ENCODE measurements around the gene FAM110D. TPM values are rescaled to one million over a fixed set of nuclear protein-coding genes. Genes with fewer than 3 reads are reported as not detected.
A peak's percentile ranks its signal among the peaks of the same experiment; 100 is the strongest.

Gene FAM110D
- not detected for total RNA-seq

- no peak for DNase-seq
- no peak for ATAC-seq
- Mint-ChIP-seq H3K27me3 (ENCODE audit: low read depth) (peaks cover 53% of the 10 kb centered on the region), H3K4me3 (no peak within 1 kb of the TSS), H3K36me3 (ENCODE audit: insufficient read depth) (no peaks in the 10 kb centered on the region), H3K9me3 (no peaks in the 10 kb centered on the region), H3K4me1 (ENCODE audit: low read depth) (peaks cover 9% of the 10 kb centered on the region)
Observed at GRCh38 chr1:26158908-26159742, at the start of gene FAM110D. FAM110D (plus strand) TSS chr1:26159079; CDS start chr1:26161292, 2,213 bp downstream.

DNA sequence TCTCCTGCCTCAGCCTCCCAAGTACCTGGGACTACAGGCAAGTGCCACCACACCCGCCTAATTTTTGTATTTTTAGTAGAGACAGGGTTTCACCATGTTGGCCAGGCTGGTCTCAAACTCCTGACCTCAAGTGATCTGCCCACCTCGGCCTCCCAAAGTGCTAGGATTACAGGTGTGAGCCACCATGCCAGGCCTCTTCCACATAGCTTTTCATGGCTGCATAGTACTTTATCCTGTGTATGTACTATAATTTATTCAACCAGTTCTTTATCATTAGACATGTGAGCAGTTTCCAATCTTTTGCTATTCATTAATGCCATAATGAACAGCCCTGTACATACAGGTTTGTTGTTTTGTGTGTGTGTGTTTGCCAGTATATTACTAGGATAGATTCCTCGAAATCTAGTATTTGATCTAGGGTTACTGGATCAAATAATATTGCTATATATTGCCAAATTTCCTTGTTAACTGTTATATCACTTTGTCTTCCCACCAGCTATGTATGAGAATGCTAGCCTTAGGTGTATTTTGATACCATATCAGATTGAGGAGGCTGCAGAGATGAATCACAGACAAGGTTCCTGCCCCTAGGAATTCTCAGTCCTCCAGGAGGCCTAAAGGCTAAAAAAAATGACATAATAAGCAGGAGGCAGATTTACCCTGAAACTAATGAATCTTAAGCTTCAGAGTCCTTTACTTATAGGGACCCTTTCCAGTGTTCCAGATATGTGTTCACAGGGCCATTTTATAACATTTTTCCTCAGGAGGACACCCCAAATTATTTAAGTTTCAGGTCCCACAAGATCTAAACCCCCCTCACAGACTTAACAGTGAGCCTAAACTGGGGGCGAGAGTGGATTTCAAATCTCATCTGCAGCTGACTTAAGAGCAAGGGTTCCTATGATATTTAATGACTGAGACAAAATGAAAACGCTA is 49.4 kb upstream of the FAM110D start:
- DNase-seq (no peak), ATAC-seq (no peak)
- Mint-ChIP-seq H3K4me1 (ENCODE audit: low read depth) (peaks cover 24% of the 10 kb centered on the region), H3K9me3 (no peaks in the 10 kb centered on the region), H3K4me3 (peak overlapping the region; percentile 83), H3K36me3 (ENCODE audit: insufficient read depth) (peaks cover 6% of the 10 kb centered on the region), H3K27me3 (ENCODE audit: low read depth) (no peaks in the 10 kb centered on the region)

DNA sequence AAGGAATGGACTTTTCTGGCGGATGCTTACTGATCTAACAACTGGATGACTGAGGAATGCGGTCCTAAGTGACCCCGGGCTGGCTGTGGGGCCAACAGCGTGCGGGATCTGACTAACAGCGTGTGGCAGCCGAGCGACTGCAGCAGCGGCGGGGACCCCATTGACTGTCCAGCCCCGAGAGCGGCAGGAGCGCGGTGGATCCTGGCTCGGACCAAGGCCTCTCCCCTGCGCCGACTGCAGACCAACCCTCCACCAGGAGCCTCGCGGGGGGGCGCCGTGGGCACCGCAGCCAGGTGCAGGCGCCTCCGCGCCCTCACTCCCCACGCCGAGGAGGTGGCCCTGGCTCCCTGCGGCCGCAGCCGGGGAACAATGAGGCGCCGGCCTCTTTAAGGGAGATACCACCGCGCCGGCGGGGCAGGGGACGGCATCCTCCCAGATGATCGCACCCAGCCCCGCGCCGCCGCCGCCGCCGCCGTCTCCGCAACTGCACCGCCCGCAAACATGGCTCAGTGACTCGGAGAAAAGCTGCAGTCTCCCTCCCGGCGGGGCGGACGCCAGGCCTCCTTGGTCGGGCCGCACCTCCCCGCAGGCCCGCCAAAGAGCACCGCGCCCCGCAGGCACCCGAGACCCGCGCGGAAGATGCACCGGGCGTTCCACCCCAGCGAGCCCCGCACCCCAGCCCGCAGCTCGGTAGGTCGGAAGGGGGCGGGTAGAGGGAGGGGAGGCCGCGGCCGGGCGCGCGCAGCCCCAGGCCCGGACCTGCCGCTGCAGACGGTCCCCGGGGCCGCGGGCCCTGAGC is 47.9 kb upstream of the FAM110D start:
- ATAC-seq (peak; percentile 58 to 63), DNase-seq (peak; percentile 54)
- H3K36me3 Mint-ChIP-seq (ENCODE audit: insufficient read depth), result peaks cover 8% of the 10 kb centered on the region
- H3K4me1 Mint-ChIP-seq (ENCODE audit: low read depth), result peaks cover 24% of the 10 kb centered on the region
- no peaks in the 10 kb centered on the region for H3K9me3 Mint-ChIP-seq
- H3K27me3 Mint-ChIP-seq (ENCODE audit: low read depth), result no peaks in the 10 kb centered on the region
- H3K4me3 Mint-ChIP-seq, result peak overlapping the region; percentile 83

DNA sequence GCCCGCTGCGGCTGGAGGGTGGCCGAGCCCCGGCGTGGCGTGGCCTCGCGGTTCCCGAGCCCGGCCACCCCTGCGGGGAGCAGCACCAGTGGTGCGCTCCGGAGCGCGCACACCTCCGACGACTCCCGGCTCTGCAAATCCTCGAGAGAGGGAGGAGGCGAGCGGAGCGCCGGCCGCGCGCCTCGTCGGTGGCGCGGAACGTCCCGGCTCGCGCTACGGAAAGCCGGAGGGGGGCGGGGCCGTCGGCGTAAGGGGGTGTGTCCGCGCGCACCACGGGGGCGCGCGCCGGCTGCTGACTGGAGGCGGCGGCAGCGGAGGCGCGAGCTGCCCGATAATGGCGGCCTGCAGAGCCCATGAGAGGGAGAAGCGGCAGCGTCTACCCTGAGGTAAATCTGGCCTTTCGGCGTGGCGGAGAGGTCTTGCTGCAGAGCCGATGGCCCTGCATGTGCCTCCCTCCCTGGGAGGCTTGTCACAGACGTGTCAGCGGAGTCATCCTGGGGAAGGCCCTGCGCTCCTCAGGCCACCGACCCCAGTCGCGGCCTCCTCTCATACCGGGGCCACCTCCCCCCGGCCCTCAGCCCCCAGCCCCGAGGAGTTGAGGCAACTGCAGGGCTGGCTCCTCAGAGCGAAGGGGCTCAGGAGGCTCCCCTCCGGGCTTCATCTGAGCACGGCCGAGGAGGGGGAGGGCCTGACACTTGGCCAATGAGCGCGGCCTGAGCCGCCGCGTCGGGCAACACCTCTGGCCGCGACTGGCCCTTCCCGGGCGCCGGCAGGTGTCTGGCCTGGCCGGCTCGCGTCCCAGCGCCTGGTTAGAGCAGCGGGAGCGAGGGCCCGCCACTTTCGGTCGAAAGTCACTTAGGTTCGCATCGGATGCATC is 47.1 kb upstream of the FAM110D start, which contains the start of gene PDIK1L:
Gene PDIK1L, plus strand, starts transcription at position 295 of the 877 bp plus-strand sequence. CDS start 2,485 bp downstream, outside the sequence.
- no peaks in the 10 kb centered on the region for H3K27me3 Mint-ChIP-seq (ENCODE audit: low read depth)
- no peaks in the 10 kb centered on the region for H3K9me3 Mint-ChIP-seq
- H3K4me1 Mint-ChIP-seq (ENCODE audit: low read depth), result peaks cover 24% of the 10 kb centered on the region
- peak; percentile 86 to 88 for ATAC-seq
- DNase-seq, result peak; percentile 94
- H3K4me3 Mint-ChIP-seq, result peak within 1 kb of the TSS; percentile 91
- peaks cover 8% of the 10 kb centered on the region for H3K36me3 Mint-ChIP-seq (ENCODE audit: insufficient read depth)

DNA sequence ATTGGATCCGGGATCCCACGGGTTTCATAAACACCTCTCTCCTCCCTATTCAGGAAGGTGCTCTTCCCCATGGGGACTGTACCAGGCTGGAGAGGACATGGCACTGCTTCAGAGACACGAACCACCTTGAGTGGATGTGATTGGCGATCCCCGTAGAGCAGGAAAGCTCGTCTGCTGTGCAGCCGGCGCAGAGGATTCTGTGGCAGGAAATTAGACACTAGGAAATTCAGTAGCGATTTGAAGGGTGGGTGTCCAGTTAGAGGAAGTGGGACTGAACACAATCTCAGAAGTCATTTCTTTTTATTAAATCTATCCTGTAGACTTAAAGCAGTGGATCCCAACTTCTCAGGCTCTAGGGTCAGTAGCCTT is 46.5 kb upstream of the FAM110D start:
- Mint-ChIP-seq H3K36me3 (ENCODE audit: insufficient read depth) (peaks cover 10% of the 10 kb centered on the region), H3K4me1 (ENCODE audit: low read depth) (peaks cover 24% of the 10 kb centered on the region), H3K27me3 (ENCODE audit: low read depth) (no peaks in the 10 kb centered on the region), H3K4me3 (peak overlapping the region; percentile 91), H3K9me3 (no peaks in the 10 kb centered on the region)
- ATAC-seq (no peak), DNase-seq (no peak)

DNA sequence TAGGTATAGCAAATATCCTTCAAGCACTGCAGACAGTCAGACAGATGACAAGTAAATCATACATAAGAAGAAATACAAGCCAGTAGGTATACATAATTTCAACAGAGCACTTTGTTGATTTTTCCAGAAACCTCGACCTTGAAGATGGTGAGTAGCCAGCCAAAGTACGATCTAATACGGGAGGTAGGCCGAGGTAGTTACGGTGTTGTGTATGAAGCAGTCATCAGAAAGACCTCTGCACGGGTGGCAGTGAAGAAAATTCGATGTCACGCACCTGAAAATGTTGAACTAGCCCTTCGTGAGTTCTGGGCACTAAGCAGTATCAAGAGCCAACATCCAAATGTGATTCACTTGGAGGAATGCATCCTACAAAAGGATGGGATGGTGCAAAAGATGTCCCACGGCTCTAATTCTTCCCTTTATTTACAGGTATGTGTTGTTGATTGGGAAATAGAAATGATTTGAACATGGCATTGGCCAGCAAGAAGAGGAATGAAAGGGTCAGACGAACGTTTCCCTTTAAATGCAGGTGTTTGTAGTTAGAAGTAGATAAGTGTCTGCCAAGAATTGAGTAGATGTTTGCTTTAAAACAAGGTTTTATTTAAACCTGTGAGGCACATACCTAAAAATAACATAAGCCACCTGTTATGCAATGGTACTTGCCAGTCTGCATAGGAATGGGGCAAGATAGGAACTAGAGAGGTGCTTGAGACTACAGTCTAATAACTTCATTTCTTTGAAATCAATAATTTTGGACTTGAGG is 44.5 kb upstream of the FAM110D start:
- Mint-ChIP-seq H3K4me1 (ENCODE audit: low read depth) (peaks cover 24% of the 10 kb centered on the region), H3K9me3 (no peaks in the 10 kb centered on the region), H3K27me3 (ENCODE audit: low read depth) (no peaks in the 10 kb centered on the region), H3K36me3 (ENCODE audit: insufficient read depth) (peaks cover 20% of the 10 kb centered on the region), H3K4me3 (no peak overlapping the region)
- DNase-seq, result no peak
- ATAC-seq, result no peak

GRCh38 chr1:26119892-26120608 is 38.8 kb upstream of the FAM110D start:
- no peak for DNase-seq
- ATAC-seq, result no peak
- Mint-ChIP-seq H3K4me3 (no peak overlapping the region), H3K4me1 (ENCODE audit: low read depth) (peaks cover 30% of the 10 kb centered on the region), H3K36me3 (ENCODE audit: insufficient read depth) (peaks cover 20% of the 10 kb centered on the region), H3K27me3 (ENCODE audit: low read depth) (no peaks in the 10 kb centered on the region), H3K9me3 (no peaks in the 10 kb centered on the region)

DNA sequence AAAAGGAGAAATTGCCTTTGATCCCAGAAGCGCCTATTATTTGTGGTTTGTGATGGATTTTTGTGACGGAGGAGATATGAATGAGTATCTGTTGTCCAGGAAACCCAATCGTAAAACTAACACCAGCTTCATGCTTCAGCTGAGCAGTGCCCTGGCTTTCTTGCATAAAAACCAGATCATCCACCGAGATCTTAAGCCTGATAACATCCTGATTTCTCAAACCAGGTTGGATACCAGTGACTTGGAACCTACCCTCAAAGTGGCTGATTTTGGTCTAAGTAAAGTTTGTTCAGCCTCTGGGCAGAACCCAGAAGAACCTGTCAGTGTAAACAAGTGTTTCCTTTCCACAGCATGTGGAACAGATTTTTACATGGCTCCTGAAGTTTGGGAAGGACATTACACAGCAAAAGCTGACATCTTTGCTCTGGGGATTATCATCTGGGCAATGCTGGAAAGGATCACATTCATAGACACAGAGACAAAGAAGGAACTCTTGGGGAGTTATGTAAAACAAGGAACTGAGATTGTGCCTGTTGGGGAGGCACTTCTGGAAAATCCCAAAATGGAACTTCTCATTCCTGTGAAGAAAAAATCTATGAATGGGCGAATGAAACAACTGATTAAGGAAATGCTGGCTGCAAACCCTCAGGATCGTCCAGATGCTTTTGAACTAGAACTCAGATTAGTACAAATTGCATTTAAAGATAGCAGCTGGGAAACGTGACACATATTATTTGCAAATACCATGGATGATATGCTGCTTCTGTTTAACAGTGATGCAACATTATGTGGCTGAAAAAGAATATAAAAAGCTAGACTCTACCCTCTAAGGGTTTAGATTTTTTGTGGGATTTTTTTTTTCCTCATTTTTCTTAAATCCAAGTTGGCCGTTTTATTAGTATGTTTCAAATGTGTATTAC is 36.8 kb upstream of the FAM110D start:
- Mint-ChIP-seq H3K4me3 (no peak overlapping the region), H3K9me3 (no peaks in the 10 kb centered on the region), H3K4me1 (ENCODE audit: low read depth) (peaks cover 44% of the 10 kb centered on the region), H3K27me3 (ENCODE audit: low read depth) (no peaks in the 10 kb centered on the region), H3K36me3 (ENCODE audit: insufficient read depth) (peaks cover 20% of the 10 kb centered on the region)
- DNase-seq, result no peak
- no peak for ATAC-seq

- Mint-ChIP-seq H3K9me3 (no peaks in the 10 kb centered on the region), H3K27me3 (ENCODE audit: low read depth) (no peaks in the 10 kb centered on the region), H3K36me3 (ENCODE audit: insufficient read depth) (peaks cover 14% of the 10 kb centered on the region), H3K4me1 (ENCODE audit: low read depth) (peaks cover 56% of the 10 kb centered on the region), H3K4me3 (peak overlapping the region; percentile 3)
- DNase-seq (no peak), ATAC-seq (peak; percentile 79 to 84)
Observed at GRCh38 chr1:26122988-26123973, 35.6 kb upstream of the FAM110D start.

- H3K27me3 Mint-ChIP-seq (ENCODE audit: low read depth), result peaks cover 1% of the 10 kb centered on the region
- peaks cover 8% of the 10 kb centered on the region for H3K36me3 Mint-ChIP-seq (ENCODE audit: insufficient read depth)
- no peak overlapping the region for H3K4me3 Mint-ChIP-seq
- no peaks in the 10 kb centered on the region for H3K9me3 Mint-ChIP-seq
- ATAC-seq (no peak), DNase-seq (no peak)
- peaks cover 58% of the 10 kb centered on the region for H3K4me1 Mint-ChIP-seq (ENCODE audit: low read depth)
Observed at GRCh38 chr1:26124418-26125331, 34.2 kb upstream of the FAM110D start.
